ENCODE results near the gene ANTKMT. TPM values are rescaled to one million over a fixed set of nuclear protein-coding genes. Genes with fewer than 3 reads are reported as not detected.

Gene ANTKMT
- total and polyA plus RNA-seq, 2 experiments from 2014 or later: 38.8 to 81.8 TPM

- TF ChIP-seq EZH2phosphoT487 (IDR thresholded peaks at IDR 0.05; ENCODE audit: low read depth, severe bottlenecking, unreplicated experiment) (no peak), EZH2 (IDR thresholded peaks at IDR 0.05; ENCODE audit: borderline replicate concordance) (no peak)
- DNase-seq (ENCODE audit: low spot score): no peak
- H3K36me3 ChIP-seq (replicated peaks; ENCODE audit: insufficient read depth, low read depth): no peaks in the 10 kb centered on the region
- H3K4me3 ChIP-seq: no peak overlapping the region
- no peak overlapping the region for H3K27ac ChIP-seq
- peaks cover 23% of the 10 kb centered on the region for H3K79me2 ChIP-seq
- H3K9me3 ChIP-seq (ENCODE audit: low read depth): no peaks in the 10 kb centered on the region
- no peak overlapping the region for H2AFZ ChIP-seq
- peaks cover 14% of the 10 kb centered on the region for H3K4me1 ChIP-seq (ENCODE audit: insufficient read depth)
- no peaks in the 10 kb centered on the region for H3K9me2 ChIP-seq (replicated peaks; ENCODE audit: insufficient read depth)
- no peaks in the 10 kb centered on the region for H3K27me3 ChIP-seq
- 94% methylated on average over 21 of the region's 21 CpGs for WGBS (ENCODE audit: low lambda C conversion rate, missing lambda C conversion rate)
- no peak overlapping the region for H3K4me2 ChIP-seq
- no peaks in the 10 kb centered on the region for H4K20me1 ChIP-seq (ENCODE audit: insufficient read depth, poor library complexity, severe bottlenecking)
Observed at GRCh38 chr16:672851-673250, 48.1 kb upstream of the ANTKMT start.

DNA sequence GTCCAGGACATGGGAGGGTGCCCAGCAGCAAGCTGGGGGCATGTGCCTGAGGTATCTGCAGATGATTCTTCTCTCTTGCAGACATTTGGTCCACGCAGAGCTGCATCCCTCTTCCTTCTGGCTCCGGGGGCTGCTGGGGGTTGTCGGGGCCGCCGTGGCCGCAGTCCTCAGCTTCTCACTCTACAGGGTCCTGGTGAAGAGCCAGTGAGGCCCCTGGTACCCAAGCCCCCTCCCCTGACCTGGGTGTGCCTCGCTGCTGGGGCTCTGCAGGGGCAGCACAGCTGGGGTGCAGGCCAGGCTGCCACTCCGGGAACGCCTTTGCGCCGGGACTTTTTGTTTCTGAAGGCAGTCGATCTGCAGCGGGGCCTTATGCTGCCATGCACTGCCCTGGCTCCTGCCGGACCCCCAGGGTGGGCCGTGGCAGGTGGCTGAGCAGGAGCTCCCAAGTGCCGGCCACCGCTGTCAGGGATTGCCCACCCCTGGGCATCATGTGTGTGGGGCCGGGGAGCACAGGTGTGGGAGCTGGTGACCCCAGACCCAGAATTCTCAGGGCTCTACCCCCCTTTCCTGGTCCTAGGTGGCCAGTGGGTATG is 47.5 kb upstream of the ANTKMT start:
- H4K20me1 ChIP-seq (ENCODE audit: insufficient read depth, poor library complexity, severe bottlenecking): no peaks in the 10 kb centered on the region
- DNase-seq (ENCODE audit: low spot score): no peak
- H3K36me3 ChIP-seq (replicated peaks; ENCODE audit: insufficient read depth, low read depth): no peaks in the 10 kb centered on the region
- WGBS (ENCODE audit: low lambda C conversion rate, missing lambda C conversion rate): 96% methylated on average over 12 of the region's 18 CpGs
- no peak overlapping the region for H3K4me2 ChIP-seq
- peaks cover 14% of the 10 kb centered on the region for H3K4me1 ChIP-seq (ENCODE audit: insufficient read depth)
- H3K79me2 ChIP-seq: peaks cover 17% of the 10 kb centered on the region
- no peak overlapping the region for H3K4me3 ChIP-seq
- no peak for TF ChIP-seq CTCF (IDR thresholded peaks at IDR 0.05; ENCODE audit: poor library complexity)
- TF ChIP-seq EZH2 (IDR thresholded peaks at IDR 0.05; ENCODE audit: borderline replicate concordance): no peak
- no peak for TF ChIP-seq EZH2phosphoT487 (IDR thresholded peaks at IDR 0.05; ENCODE audit: low read depth, severe bottlenecking, unreplicated experiment)
- H3K27me3 ChIP-seq: no peaks in the 10 kb centered on the region
- H2AFZ ChIP-seq: no peak overlapping the region
- H3K9me3 ChIP-seq (ENCODE audit: low read depth): no peaks in the 10 kb centered on the region
- H3K27ac ChIP-seq: no peak overlapping the region
- no peaks in the 10 kb centered on the region for H3K9me2 ChIP-seq (replicated peaks; ENCODE audit: insufficient read depth)

DNA sequence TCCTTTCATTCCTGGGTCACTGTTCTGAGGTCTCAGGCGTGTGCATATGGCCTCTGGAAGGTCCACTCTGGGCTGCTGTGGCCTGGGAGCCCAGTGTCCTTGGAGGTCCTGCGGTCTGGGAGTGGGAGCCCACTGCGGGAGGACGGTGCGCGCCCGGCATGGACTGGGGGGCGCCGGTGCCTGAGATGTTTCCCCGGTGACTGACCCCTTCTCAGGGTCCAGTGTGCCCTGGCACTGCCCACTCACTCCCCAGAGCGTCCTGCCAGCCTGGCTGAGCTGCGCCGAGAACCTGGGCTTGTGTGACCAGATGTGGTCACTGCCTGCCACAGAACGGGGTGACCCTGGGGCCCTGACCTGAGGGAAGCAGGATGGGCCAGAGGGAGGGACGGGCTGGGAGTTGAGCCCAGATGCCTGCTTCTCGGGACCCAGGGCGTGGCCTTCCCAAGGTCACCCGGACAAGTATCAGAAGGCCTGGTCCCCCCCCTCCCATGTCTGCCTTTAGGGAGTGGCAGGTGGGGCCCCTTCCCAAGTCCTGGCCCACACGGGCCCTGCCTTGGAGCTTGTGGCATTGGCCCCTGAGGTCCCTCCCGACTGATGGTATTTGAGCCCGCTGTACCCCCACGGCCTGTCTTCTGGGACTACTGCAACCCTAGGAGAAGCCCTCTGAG is 46.6 kb upstream of the ANTKMT start:
- WGBS (ENCODE audit: low lambda C conversion rate, missing lambda C conversion rate): 89% methylated on average over 20 of the region's 22 CpGs
- no peak overlapping the region for H3K27ac ChIP-seq
- no peak overlapping the region for H2AFZ ChIP-seq
- TF ChIP-seq EZH2phosphoT487 (IDR thresholded peaks at IDR 0.05; ENCODE audit: low read depth, severe bottlenecking, unreplicated experiment) (no peak), CTCF (IDR thresholded peaks at IDR 0.05; ENCODE audit: poor library complexity) (no peak), EZH2 (IDR thresholded peaks at IDR 0.05; ENCODE audit: borderline replicate concordance) (no peak)
- DNase-seq (ENCODE audit: low spot score): no peak
- no peaks in the 10 kb centered on the region for H3K9me3 ChIP-seq (ENCODE audit: low read depth)
- H3K27me3 ChIP-seq: no peaks in the 10 kb centered on the region
- no peak overlapping the region for H3K4me3 ChIP-seq
- no peaks in the 10 kb centered on the region for H3K36me3 ChIP-seq (replicated peaks; ENCODE audit: insufficient read depth, low read depth)
- no peaks in the 10 kb centered on the region for H3K9me2 ChIP-seq (replicated peaks; ENCODE audit: insufficient read depth)
- no peaks in the 10 kb centered on the region for H4K20me1 ChIP-seq (ENCODE audit: insufficient read depth, poor library complexity, severe bottlenecking)
- H3K79me2 ChIP-seq: peaks cover 8% of the 10 kb centered on the region
- H3K4me1 ChIP-seq (ENCODE audit: insufficient read depth): peaks cover 18% of the 10 kb centered on the region
- H3K4me2 ChIP-seq: no peak overlapping the region
